GM13976 (cell line): ENCODE data around the gene PTPRG.

Experiments used
- DNase-seq: peaks from one replicate; pipeline ENCODE4 v3.0.0; 2012; ENCODE audit warnings: low spot score
- in situ Hi-C: fragments of 300-500 bp; cut with MboI; formaldehyde crosslinking; loops from one replicate; pipeline ENCODE4 v1.12.0; 2022; ENCODE audit warnings: low sequenced_read_pairs, mixed read lengths, inconsistent platforms; ENCODE audit not compliant: unreplicated experiment
- TF ChIP-seq, protein P1 (sequence below): IDR thresholded peaks from 2 replicates; pipeline ENCODE4 v1.5.1; 2012; ENCODE audit warnings: borderline replicate concordance, mild to moderate bottlenecking; ENCODE audit not compliant: insufficient read depth; ENCODE audit errors: extremely low read depth, missing control alignments, control extremely low read depth

PTPRG gene

DNA sequence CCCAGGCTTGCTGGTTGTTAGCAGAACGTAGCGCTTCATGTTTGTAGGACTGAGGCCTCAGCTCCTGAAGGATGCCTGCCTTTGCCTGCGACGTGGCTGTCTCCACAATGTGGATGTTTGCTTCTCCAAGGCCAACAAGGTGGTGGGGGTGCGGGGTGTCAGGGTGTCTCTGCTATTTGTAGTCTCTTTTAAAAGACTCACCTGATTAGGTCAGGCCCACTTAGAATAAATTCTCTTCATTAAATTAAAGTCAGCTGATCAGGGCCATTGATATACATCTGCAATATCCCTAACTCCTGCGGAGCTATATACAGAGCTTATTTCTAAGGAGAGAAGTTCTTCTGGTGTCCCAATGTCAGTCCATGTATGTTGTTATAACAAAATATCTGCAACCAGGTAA lies 44.8 kb downstream of the PTPRG start:
- in situ Hi-C loops: no loop called here
- TF ChIP-seq, protein P1, sequence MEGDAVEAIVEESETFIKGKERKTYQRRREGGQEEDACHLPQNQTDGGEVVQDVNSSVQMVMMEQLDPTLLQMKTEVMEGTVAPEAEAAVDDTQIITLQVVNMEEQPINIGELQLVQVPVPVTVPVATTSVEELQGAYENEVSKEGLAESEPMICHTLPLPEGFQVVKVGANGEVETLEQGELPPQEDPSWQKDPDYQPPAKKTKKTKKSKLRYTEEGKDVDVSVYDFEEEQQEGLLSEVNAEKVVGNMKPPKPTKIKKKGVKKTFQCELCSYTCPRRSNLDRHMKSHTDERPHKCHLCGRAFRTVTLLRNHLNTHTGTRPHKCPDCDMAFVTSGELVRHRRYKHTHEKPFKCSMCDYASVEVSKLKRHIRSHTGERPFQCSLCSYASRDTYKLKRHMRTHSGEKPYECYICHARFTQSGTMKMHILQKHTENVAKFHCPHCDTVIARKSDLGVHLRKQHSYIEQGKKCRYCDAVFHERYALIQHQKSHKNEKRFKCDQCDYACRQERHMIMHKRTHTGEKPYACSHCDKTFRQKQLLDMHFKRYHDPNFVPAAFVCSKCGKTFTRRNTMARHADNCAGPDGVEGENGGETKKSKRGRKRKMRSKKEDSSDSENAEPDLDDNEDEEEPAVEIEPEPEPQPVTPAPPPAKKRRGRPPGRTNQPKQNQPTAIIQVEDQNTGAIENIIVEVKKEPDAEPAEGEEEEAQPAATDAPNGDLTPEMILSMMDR: no peak
- no peak for DNase-seq

DNA sequence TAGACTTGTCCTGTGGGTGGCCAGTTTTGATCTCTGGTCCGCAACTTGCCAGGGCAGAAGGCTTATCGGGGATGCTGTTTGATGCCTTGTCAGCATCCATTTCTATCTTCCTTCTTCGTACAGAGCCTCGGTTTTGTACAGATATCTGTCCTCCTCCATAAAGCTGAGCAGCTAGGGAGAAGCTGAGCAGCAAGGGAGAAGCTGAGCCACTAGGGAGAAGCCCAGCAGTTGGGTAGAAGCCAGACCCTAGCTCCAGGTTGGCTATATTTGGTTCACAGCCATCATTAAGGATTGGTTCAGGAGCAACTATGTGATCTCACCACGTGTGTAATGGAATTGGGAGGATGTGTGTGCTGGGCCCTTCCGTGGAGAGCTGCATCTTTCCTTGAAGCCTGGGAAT lies 46.7 kb downstream of the PTPRG start:
- in situ Hi-C loops: no loop called here
- TF ChIP-seq, protein P1: no peak
- no peak for DNase-seq

DNA sequence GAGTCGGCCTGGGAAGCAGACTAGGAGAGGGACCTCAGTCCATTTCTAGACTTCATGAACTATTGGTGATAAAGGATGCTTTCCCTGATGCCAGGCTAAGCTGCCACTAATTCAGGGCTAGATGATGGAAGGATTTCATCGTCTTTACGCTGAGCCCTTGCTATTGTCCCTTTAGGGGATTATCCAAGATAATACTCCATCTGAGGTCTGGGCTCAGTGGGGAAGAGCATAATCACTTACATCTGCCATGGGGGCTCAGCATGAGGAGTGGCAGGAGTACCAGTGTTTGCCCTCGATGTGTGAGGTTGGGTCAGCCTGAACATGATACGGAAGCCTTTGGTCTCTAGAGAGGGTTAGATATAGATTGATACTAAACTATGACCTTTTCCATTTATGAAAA lies 47.3 kb downstream of the PTPRG start:
- in situ Hi-C loops: no loop called here
- DNase-seq: no peak
- TF ChIP-seq, protein P1: no peak

DNA sequence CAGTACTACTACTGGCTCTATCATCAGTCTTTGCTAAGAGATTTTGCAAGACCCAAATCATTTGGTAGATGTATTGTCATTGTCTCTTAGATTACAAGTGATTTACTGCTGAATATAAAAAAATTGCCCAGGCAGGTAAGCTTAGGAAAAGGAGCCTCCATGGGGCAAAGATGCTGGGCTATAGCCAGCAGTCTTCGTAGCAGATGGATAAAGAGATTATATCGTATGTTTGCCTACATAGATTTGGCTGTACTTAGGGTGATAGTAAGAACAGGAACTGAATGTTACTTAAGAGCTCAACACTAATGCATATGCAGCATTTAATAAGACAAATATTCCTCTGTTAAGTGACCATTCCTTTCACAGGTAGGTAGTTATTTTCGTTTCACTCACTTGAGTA lies 48.9 kb downstream of the PTPRG start:
- DNase-seq: no peak
- TF ChIP-seq, protein P1: no peak
- in situ Hi-C loops: no loop called here

DNA sequence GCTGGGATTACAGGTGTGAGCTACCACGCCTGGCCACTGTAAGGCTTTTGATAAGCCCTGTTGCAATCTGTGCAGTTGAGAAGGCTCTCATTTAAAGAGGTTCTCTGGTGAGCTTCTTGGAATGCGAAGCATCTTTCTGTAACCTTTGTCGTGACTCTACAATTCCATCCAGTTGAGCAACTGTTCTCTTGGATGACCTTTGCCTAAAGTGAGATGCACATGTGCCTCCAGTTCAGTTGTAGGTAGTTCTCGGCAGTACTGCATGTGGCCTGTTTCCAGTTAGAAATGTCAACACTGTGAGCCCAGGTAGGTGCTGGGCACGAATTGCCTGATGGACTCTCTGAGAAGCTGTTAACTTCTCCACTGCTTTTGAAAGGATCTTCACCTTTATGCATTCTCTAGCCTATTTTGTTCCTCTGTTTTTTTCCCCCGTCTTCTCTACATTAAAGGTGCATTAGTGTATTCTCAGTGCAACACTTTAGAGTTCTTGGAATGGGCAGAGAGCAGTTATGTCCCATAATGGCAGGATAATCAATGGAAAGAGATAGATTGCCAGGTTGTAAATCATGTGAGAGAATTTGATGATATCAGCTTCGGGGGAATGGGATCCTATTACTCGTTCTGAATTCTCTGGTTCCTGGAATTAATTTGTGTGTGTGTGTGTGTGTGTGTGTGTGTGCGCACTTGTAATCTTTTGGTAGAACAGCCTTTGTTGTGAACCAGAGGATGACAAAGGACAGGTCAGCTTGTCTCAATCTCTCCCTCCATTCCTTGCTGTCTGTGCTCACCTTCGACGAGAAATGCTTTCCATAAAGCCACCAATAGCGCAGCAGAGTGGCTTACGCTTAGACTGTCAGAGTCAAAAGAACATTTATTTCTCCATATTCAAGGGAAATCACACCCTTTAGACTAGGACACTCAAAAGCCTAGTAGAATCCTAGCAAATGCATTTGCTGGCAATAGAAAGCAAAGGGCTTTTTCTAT lies 51.1 kb downstream of the PTPRG start:
- in situ Hi-C loops: no loop called here
- no peak for DNase-seq
- TF ChIP-seq, protein P1: no peak

DNA sequence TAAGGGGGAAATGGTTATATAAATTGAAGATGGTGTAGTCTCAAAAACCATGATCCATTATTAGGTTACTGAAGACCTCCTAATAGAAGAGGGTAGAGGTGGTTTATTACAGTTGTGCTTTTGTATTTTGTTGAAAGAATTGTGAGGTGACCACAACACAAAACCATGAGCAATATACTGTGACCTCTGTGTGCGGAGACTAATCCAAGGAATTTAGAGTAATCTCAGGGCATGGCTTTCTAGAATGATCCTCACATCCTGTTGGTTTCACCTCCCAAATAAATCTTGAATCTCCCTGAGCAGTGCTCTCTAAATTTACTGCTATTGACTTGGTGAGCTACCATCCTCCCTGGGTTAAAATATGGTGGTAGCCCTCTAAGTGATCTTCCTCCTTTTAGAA lies 52.3 kb downstream of the PTPRG start:
- TF ChIP-seq, protein P1: no peak
- in situ Hi-C loops: no loop called here
- DNase-seq: no peak
